K562 treated with DMSO at 1 percent for 48 hours (cell line): ENCODE measurements around the gene LCE1E. TPM values are rescaled to one million over a fixed set of nuclear protein-coding genes. Genes with fewer than 3 reads are reported as not detected.

Experiments used
- total RNA-seq: library from RNA; unstranded; fragments of 300-600 nt; gene quantifications from 2 replicates; pipeline ENCODE4 v1.2.3, GENCODE V29; 2022; ENCODE audit warnings: low replicate concordance; ENCODE audit errors: extremely low read depth

LCE1E gene, protein sequence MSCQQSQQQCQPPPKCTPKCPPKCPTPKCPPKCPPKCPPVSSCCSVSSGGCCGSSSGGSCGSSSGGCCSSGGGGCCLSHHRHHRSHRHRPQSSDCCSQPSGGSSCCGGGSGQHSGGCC
- not detected in 2 replicates for total RNA-seq

GRCh38 chr1:152786077-152786476, at the start of gene LCE1E:
Gene LCE1E, plus strand, starts transcription at chr1:152786257. Its CDS starts 1,043 bp downstream, at chr1:152787300.

DNA sequence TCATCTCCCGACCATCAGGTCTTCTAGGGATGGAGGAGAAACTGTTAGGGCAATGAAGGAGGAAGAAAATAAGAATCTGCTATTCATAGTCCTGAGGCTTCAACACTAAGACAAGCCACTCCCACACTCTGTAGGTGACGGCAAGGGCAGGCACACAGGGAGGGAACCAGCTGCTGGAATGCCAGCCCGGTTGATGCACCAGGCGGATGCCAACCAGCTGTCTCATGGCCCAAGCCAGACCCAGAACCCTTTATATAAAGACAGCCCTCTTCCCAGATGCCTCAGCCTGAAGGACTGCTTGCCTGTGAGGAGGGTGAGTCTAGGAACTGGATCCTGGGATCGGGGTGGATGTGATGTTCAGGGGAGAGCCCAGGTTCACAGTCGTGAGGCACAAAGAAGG, 28.3 kb upstream of the LCE1E start, which contains the start of gene KPRP:
Gene KPRP (plus strand): TSS at position 279 of the 400 bp plus-strand sequence. CDS start 1,564 bp downstream, outside the sequence.

DNA sequence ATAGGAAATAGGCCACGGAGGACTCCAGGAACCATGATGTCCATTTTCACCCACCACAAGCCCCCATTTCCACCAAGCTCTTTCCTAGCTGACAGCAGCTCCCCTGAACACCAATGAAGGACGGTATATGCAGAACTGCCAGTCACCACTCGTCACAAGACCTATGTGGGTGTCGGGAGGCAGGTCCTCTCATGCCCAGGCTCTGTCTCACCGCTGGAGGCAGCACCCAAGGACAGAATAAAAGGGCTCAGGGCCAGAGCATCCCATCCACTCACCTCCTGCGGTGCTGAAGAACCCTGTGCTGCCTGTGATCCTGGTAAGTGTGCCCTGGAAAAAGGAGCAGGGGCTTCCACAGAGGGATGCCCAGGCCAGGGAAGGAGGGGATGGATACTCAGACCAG, 11.2 kb upstream of the LCE1E start, which contains the start of gene LCE1F:
Gene LCE1F (plus strand): TSS at position 266 of the 400 bp plus-strand sequence. CDS start 1,232 bp downstream, outside the sequence.

DNA sequence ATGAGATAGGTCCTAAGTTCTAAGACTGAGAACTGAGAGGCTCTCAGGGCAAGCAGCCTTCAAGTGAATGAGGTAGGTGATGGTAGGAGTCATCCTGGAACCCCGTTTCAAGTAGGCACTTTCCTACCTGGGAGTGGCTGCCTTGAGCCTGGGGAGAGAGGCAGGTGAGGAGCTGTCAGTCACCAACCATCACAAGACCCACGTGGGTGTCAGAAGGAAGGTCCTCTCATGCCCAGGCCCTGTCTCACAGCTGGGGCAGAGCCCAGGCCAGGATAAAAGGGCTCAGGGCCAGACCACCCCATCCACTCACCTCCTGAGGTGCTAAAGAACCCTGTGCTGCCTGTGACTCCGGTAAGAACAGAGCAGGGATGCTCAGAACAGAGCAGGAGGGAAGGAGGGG, 10.4 kb downstream of the LCE1E start, which contains the start of gene LCE1D:
Gene LCE1D (plus strand): TSS at position 301 of the 400 bp plus-strand sequence. CDS start 1,074 bp downstream, outside the sequence.

GRCh38 chr1:152806576-152806975, 20.5 kb downstream of the LCE1E start, which contains the start of gene LCE1C:
Gene LCE1C, minus strand, starts transcription at chr1:152806651. Its CDS starts 1,173 bp downstream, at chr1:152805478.

GRCh38 chr1:152811671-152812070, 25.6 kb downstream of the LCE1E start, which contains the start of gene LCE1B:
Gene LCE1B, plus strand, starts transcription at chr1:152811971. Its CDS starts 476 bp downstream, at chr1:152812447.

GRCh38 chr1:152827173-152827572, 41.1 kb downstream of the LCE1E start, which contains the start of gene LCE1A:
Gene LCE1A, plus strand, starts transcription at chr1:152827473. Its CDS starts 0 bp downstream, at chr1:152827473.

Other genes with a start within 250 kb of the LCE1E start
- gene LCE3E, start 219.5 kb upstream of the LCE1E start, total RNA-seq, result not detected in 2 replicates
- not detected in 2 replicates for gene LCE3D, start 205.7 kb upstream of the LCE1E start, total RNA-seq
- gene LCE3C, start 186.0 kb upstream of the LCE1E start, total RNA-seq, result not detected in 2 replicates
- gene LCE3B, start 172.4 kb upstream of the LCE1E start, total RNA-seq, result not detected in 2 replicates
- not detected in 2 replicates for gene LCE3A, start 163.2 kb upstream of the LCE1E start, total RNA-seq
- not detected in 2 replicates for gene LCE2D, start 122.9 kb upstream of the LCE1E start, total RNA-seq
- gene LCE2C, start 111.0 kb upstream of the LCE1E start, total RNA-seq, result not detected in 2 replicates
- gene LCE2B, start 100.1 kb upstream of the LCE1E start, total RNA-seq, result not detected in 2 replicates
- gene LCE2A, start 87.9 kb upstream of the LCE1E start, total RNA-seq, result not detected in 2 replicates
- gene LCE4A, start 78.1 kb upstream of the LCE1E start, total RNA-seq, result not detected in 2 replicates
- not detected in 2 replicates for gene KPRP, start 28.2 kb upstream of the LCE1E start, total RNA-seq
- not detected in 2 replicates for gene LCE1F, start 11.1 kb upstream of the LCE1E start, total RNA-seq
- gene LCE1D, start 10.5 kb downstream of the LCE1E start, total RNA-seq, result not detected in 2 replicates
- not detected in 2 replicates for gene LCE1C, start 20.4 kb downstream of the LCE1E start, total RNA-seq
- not detected in 2 replicates for gene LCE1B, start 25.7 kb downstream of the LCE1E start, total RNA-seq
- gene LCE1A, start 41.2 kb downstream of the LCE1E start, total RNA-seq, result not detected in 2 replicates
- gene LCE6A, start 56.6 kb downstream of the LCE1E start, total RNA-seq, result not detected in 2 replicates
- gene LCE7A, start 73.7 kb downstream of the LCE1E start, total RNA-seq, result not detected in 2 replicates
- not detected in 2 replicates for gene SMCP, start 92.1 kb downstream of the LCE1E start, total RNA-seq
- not detected in 2 replicates for gene IVL, start 122.3 kb downstream of the LCE1E start, total RNA-seq
- gene SPRR5, start 160.9 kb downstream of the LCE1E start, total RNA-seq, result not detected in 2 replicates
- gene SPRR4, start 184.4 kb downstream of the LCE1E start, total RNA-seq, result not detected in 2 replicates
- gene SPRR1A, start 197.8 kb downstream of the LCE1E start, total RNA-seq, result not detected in 2 replicates
- not detected in 2 replicates for gene SPRR3, start 215.5 kb downstream of the LCE1E start, total RNA-seq
- gene SPRR1B, start 244.9 kb downstream of the LCE1E start, total RNA-seq, result not detected in 2 replicates